GM04504 (cell line): ENCODE results near the gene PSAP.

ENCODE experiments used
- DNase-seq: peaks from one replicate; pipeline ENCODE4 v3.0.0-alpha.2; 2012; ENCODE audit warnings: low read depth

PSAP gene

GRCh38 chr10:71844695-71845094, 6.4 kb downstream of the PSAP start:
- no peak for DNase-seq

DNA sequence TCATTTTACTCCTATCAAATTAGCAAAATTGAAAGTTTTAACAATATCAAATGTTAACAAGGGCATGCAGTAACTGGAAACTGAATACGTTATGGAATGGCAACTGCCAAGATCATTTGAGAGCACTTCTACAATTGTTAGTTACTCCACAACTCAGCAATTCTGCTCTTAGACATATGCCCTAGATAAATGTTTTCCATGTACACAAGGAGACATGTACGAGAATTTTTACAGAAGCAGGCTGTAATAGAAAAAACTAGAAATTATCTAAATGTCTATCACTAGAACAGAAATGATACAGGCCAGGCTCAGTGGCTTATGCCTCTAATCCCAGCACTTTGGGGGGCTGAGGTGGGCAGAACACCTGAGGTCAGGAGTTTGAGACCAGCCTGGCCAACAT, 7.0 kb downstream of the PSAP start:
- DNase-seq = no peak

- DNase-seq = no peak
Observed at GRCh38 chr10:71842856-71843686, 8.0 kb downstream of the PSAP start.

- no peak for DNase-seq
Observed at GRCh38 chr10:71842422-71842821, 8.6 kb downstream of the PSAP start.

DNA sequence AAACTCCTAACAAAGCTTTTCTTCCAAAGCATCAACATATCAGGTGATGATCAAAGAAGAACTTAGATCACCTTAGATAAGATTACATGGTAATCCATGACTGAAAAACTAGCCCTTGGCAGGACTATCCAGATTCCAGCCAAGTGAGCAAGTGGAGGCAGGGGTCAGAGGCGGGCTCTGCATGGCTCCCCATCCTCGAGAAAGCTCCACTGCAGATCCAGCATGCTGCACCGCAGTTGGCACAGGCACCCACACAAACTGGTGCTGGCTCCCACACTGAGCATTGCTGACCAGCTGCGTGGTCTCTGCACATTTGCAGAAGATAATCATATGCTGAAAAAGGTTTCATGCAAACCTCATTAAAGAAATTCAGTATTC, 10.1 kb downstream of the PSAP start:
- DNase-seq = no peak

- peak; percentile 91 for DNase-seq
Observed at GRCh38 chr10:71840177-71840957, 10.7 kb downstream of the PSAP start.

DNA sequence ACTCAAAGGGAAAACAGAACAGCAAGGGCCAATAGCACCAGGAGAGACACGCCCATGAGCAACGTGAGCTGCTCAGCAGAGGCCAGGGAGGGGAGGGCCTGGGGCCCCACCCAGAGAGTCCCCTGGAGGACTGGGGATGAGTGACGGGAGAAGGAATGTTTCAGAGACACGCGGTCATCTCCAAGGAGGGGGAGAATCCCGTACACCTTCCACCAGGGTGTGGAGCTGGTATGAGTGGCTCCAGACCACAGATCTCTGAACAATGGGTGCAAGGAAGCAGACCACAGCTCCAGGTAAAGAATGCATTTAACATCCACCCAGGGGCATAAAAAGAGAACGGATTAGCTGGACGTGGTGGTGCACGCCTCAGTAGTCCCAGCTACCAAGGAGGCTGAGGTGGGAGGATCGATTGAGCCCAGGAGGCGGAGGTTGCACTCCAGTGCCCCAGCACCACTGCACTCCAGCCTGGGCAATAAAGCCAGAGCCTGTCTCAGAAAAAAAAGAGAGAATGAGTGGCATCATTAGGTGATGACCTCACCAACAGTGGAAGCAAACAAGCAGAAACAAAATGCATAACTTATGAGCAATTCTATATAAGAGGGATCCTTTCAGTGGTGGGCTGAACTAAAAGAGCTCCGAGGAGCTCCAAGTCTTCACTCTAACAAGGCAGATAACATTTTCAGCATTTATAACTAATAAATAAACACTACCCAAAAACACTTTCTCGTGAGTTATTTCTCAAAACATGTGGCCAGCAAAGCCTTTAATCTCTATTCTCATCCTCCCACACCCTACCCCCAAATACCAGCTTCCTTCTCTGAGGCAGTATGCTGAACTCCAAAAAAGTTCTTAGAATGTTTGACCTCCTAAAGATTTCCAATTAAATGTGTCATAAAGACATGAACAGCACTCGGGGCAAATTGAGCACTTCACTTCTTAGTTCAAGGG, 12.5 kb downstream of the PSAP start:
- no peak for DNase-seq

- DNase-seq = no peak
Observed at GRCh38 chr10:71837098-71837827, 13.8 kb downstream of the PSAP start.

DNA sequence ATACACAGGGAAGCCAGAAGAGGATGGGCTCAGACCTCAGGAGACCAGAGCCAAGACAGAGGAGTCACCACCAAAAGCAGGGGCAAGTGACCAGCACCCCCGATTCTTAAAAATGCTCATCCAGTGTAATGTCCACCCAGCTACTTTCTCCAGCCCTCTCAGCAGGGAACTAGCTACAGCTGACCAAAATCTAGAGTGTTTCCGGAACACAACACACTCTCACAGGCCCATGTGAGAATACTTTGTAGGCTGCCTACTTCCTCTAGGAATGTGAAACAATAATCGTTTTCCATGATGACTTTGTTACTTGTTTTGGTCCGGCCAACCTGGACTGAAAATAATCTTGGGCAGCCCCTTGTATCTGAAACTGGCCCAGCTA, 14.5 kb downstream of the PSAP start:
- DNase-seq = no peak

- peak; percentile 98 for DNase-seq
Observed at GRCh38 chr10:71835671-71836595, 15.1 kb downstream of the PSAP start.

- DNase-seq = no peak
Observed at GRCh38 chr10:71834343-71834674, 16.7 kb downstream of the PSAP start.

- DNase-seq = no peak
Observed at GRCh38 chr10:71833451-71834342, 17.4 kb downstream of the PSAP start.

DNA sequence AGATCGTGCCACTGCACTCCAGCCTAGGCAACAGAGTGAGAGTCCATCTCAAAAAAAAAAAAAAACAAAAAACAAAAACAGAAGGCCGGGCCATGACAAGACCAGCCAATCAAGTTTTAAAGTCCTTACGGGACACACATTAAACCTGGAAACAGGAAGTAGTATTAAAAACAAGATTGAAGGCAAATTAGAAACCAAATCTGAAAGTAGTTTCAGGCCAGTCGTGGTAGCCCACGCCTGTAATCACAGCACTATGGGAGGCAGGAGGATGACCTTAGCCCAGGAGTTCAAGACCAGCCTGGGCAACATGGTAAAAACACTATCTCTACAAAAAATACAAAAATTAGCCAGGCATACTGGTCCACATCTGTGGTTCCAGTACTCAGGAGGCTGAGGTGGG, 18.1 kb downstream of the PSAP start:
- DNase-seq = no peak

DNA sequence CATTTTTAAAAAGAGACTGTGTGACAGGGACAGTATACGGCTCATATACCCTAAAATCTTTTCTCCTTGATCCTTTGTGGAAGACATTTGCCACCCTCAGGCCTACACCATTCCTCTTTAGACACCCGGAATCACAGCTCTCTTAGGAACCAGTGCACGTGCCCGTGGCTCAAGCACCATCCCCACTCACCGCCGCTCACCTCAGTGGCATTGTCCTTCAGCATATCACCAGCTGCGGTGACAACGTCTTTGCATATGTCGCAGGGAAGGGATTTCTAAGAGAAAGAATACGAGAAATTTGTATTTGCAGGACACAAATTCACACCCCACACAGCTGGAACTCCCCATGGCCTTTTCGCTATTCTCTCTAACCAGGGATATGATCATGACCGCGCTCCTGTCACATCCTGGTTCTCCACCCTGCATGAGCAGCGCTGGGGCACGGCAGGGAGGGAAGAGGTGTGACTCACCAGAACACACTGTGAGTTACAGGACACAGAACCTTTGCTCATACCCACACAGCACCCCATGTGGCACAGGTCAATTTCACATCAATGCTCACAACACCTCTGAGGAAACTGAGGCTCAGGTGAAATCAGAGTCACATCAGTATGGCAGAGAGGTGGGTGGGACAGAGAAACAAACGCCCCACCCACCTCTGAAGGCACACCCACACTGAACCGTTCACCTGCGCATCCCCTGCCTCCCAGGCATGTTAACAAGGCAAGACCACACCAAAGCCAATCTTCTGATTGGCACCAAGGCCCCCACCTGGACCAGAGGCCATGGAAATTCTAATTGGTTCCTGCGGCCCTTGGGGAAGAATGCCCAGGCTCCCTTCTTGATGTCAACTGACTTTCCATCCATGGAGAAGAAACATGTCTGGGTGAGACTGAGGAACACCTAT, 19.2 kb downstream of the PSAP start:
- no peak for DNase-seq

DNA sequence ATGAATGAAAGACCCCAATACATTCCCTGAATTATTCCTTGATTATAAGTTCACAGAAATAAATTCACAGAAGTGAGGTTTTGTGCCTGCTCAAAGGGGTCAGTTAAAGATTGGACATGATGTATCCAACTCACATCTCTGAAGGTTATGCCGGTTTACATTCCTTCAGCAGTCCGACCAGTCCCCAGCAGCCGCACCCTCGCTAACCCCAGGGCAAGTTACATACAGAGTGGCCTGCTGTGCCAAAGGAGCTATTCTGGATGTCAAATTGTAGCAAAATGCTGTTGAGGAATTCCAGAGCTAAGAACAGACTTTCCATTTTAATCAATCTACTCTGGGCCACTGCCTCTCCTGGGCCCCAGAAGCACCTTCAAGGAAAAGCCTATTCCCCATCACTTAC, 20.3 kb downstream of the PSAP start:
- no peak for DNase-seq

DNA sequence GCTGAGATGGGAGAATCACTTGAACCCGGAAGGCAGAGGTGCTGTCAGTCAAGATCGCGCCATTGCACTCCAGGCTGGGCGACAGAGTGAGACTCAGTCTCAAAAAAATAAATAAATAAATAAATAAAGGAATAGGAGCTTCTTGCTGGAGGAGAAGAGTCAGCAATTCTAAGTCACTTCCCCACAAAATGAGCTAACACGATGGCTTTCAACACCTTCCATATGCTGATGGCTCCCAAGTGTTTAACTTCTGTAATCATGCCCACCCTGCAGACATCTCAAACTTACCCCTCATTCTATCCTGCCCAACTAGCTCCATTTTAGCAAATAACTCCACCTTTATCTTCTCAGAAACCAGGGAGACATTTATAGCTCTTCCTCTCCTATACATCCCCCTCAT, 21.2 kb downstream of the PSAP start:
- no peak for DNase-seq

- no peak for DNase-seq
Observed at GRCh38 chr10:71829171-71829570, 21.9 kb downstream of the PSAP start.

- DNase-seq = no peak
Observed at GRCh38 chr10:71828702-71829101, 22.3 kb downstream of the PSAP start.

- no peak for DNase-seq
Observed at GRCh38 chr10:71827852-71828251, 23.2 kb downstream of the PSAP start.
